Upper lobe of left lung (tissue), 4 donors: ENCODE results near the gene LDB2.

Experiments used
- EP300 ChIP-seq, 4 donors: sonication (generic); formaldehyde crosslinking; IDR thresholded peaks; one replicate each; pipeline ENCODE4 v1.5.1; 2017; ENCODE audit warnings: antibody characterized with exemption in 4 of 4, control low read depth in 2 of 4
- POLR2A ChIP-seq, 4 donors: fragments of 450-650 bp; IDR thresholded peaks; one replicate each; pipeline ENCODE4 v1.5.1; 2016 to 2017; ENCODE audit warnings: antibody characterized with exemption in 4 of 4, mild to moderate bottlenecking in 2 of 4
- POLR2AphosphoS5 ChIP-seq, 2 donors: sonication (generic); formaldehyde crosslinking; IDR thresholded peaks; one replicate each; pipeline ENCODE4 v1.5.1; 2017; ENCODE audit warnings: antibody characterized with exemption in 2 of 2
- TF ChIP-seq, protein P1 (sequence below), 6 experiments: fragments of 450-650 bp in 4 of 6; fragments of 200-600 bp in 2 of 6; sonication (generic) in 2 of 6; IDR thresholded peaks; one replicate each; pipeline ENCODE4 v1.5.1; 2016 to 2019; ENCODE audit warnings: antibody characterized with exemption in 6 of 6

DNA sequence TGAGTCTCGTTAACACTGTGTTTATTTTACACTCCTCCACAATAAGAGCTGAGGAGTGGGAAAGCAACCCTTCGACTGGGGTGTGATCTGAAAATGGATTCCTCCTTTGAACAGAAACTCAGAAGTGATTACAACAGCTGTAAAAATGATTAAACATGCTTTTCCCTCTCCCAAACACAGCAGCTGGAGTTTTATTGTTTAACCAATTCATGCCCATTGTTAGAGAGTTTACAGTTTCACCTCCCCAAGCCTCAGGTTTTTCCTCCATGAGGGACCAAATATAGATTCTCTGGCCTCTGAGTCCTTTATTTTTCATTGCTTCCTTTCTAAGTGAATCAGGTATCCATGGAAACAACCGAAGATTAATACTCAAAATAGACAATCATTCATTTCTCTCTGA, 409.2 kb downstream of the LDB2 start:
- TF ChIP-seq, protein P1, sequence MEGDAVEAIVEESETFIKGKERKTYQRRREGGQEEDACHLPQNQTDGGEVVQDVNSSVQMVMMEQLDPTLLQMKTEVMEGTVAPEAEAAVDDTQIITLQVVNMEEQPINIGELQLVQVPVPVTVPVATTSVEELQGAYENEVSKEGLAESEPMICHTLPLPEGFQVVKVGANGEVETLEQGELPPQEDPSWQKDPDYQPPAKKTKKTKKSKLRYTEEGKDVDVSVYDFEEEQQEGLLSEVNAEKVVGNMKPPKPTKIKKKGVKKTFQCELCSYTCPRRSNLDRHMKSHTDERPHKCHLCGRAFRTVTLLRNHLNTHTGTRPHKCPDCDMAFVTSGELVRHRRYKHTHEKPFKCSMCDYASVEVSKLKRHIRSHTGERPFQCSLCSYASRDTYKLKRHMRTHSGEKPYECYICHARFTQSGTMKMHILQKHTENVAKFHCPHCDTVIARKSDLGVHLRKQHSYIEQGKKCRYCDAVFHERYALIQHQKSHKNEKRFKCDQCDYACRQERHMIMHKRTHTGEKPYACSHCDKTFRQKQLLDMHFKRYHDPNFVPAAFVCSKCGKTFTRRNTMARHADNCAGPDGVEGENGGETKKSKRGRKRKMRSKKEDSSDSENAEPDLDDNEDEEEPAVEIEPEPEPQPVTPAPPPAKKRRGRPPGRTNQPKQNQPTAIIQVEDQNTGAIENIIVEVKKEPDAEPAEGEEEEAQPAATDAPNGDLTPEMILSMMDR (IDR thresholded peaks at IDR 0.05) = no peak
- no peak for TF ChIP-seq POLR2A (IDR thresholded peaks at IDR 0.05)
- TF ChIP-seq POLR2AphosphoS5 (IDR thresholded peaks at IDR 0.05) = no peak
- TF ChIP-seq EP300 (IDR thresholded peaks at IDR 0.05) = no peak
